Measurements from ENCODE around the gene STT3B.

- TF ChIP-seq CTCF (conservative IDR thresholded peaks at IDR 0.05) = no peak
- no peak for TF ChIP-seq EZH2 (IDR thresholded peaks at IDR 0.05; ENCODE audit: low read depth)
Measured at GRCh38 chr3:31485196-31485595, 47.5 kb upstream of the STT3B start.
